ENCODE measurements around the gene ROBO1. TPM values are rescaled to one million over a fixed set of nuclear protein-coding genes. Genes with fewer than 3 reads are reported as not detected.

The ROBO1 gene
- polyA plus RNA-seq, 1 donor (not counting 4 experiments of a cell fraction or from before 2014, with no cell fraction given), result 27.1 TPM

DNA sequence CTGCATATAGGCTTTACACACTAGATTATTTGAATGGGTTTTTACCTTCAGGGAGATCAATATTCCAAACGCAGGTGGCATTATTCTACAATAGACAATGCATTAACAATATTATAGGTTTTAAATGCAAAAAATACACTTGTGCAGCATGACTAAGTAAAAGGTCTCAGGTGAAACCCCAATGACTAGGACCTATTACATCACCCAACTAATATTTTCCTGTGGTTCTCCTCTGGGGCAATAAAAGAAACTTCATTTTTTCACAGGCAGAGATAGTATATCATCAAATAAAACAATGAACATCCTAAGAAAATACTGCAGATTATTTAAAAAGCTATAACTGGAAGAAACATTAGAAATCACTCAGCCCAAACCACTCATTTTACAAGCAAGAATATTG, 375.3 kb downstream of the ROBO1 start:
- H3K27ac ChIP-seq (ENCODE audit: control insufficient read depth, insufficient read depth, low read length), result no peak overlapping the region
- no peak for TF ChIP-seq CTCF (optimal IDR thresholded peaks at IDR 0.05 in 1 of 3, IDR thresholded peaks at IDR 0.05 in 1 of 3, conservative IDR thresholded peaks at IDR 0.05 in 1 of 3; ENCODE audit: extremely low read depth in 1 of 3, insufficient read depth in 2 of 3, low read length in 3 of 3)
- TF ChIP-seq EZH2 (IDR thresholded peaks at IDR 0.05; ENCODE audit: low read length), result no peak
- no peak overlapping the region for H3K4me2 ChIP-seq (ENCODE audit: control insufficient read depth, extremely low read depth, insufficient read depth, low read depth, low read length)
- FAIRE-seq (no peak), DNase-seq (ENCODE audit: low read depth, low spot score) (no peak)
- H4K20me1 ChIP-seq (ENCODE audit: control insufficient read depth, extremely low read depth, insufficient read depth, low read length), result no peaks in the 10 kb centered on the region
- H3K9me3 ChIP-seq (ENCODE audit: control insufficient read depth, low read depth, low read length), result no peaks in the 10 kb centered on the region
- no peak overlapping the region for H3K9ac ChIP-seq (ENCODE audit: control insufficient read depth, extremely low read depth, insufficient read depth, low read length)
- H3K79me2 ChIP-seq (ENCODE audit: control insufficient read depth, insufficient read depth, low read length), result no peaks in the 10 kb centered on the region
- no peaks in the 10 kb centered on the region for H3K4me1 ChIP-seq (ENCODE audit: control insufficient read depth, extremely low read depth, insufficient read depth, low read length)
- no peaks in the 10 kb centered on the region for H3K9me1 ChIP-seq (ENCODE audit: control insufficient read depth, extremely low read depth, insufficient read depth, low read length)
- H3K27me3 ChIP-seq (ENCODE audit: control insufficient read depth, extremely low read depth, insufficient read depth, low read length), result no peaks in the 10 kb centered on the region
- H2AFZ ChIP-seq (ENCODE audit: control insufficient read depth, low read length), result no peak overlapping the region
- no peaks in the 10 kb centered on the region for H3K36me3 ChIP-seq (ENCODE audit: control insufficient read depth in 2 of 2, extremely low read depth in 1 of 2, insufficient read depth in 2 of 2, low read length in 2 of 2)
- no peak overlapping the region for H3K4me3 ChIP-seq (ENCODE audit: control insufficient read depth in 2 of 3, extremely low read depth in 1 of 3, insufficient read depth in 2 of 3, low read depth in 1 of 3, low read length in 3 of 3)
- dilution Hi-C loops (cut with MboI; ENCODE audit: extremely low pct_ligation_motif_present, low sequenced_read_pairs), result no loop called here

GRCh38 chr3:79390352-79390751, 377.4 kb downstream of the ROBO1 start:
- dilution Hi-C loops (cut with MboI; ENCODE audit: extremely low pct_ligation_motif_present, low sequenced_read_pairs), result no loop called here
- Histone ChIP-seq H3K4me1 (ENCODE audit: control insufficient read depth, extremely low read depth, insufficient read depth, low read length) (no peaks in the 10 kb centered on the region), H3K27me3 (ENCODE audit: control insufficient read depth, extremely low read depth, insufficient read depth, low read length) (no peaks in the 10 kb centered on the region), H3K9me1 (ENCODE audit: control insufficient read depth, extremely low read depth, insufficient read depth, low read length) (no peaks in the 10 kb centered on the region), H3K9ac (ENCODE audit: control insufficient read depth, extremely low read depth, insufficient read depth, low read length) (no peak overlapping the region), H3K36me3 (ENCODE audit: control insufficient read depth in 2 of 2, extremely low read depth in 1 of 2, insufficient read depth in 2 of 2, low read length in 2 of 2) (no peaks in the 10 kb centered on the region), H3K79me2 (ENCODE audit: control insufficient read depth, insufficient read depth, low read length) (no peaks in the 10 kb centered on the region), H3K4me3 (ENCODE audit: control insufficient read depth in 2 of 3, extremely low read depth in 1 of 3, insufficient read depth in 2 of 3, low read depth in 1 of 3, low read length in 3 of 3) (no peak overlapping the region), H4K20me1 (ENCODE audit: control insufficient read depth, extremely low read depth, insufficient read depth, low read length) (no peaks in the 10 kb centered on the region), H3K4me2 (ENCODE audit: control insufficient read depth, extremely low read depth, insufficient read depth, low read depth, low read length) (no peak overlapping the region), H2AFZ (ENCODE audit: control insufficient read depth, low read length) (no peak overlapping the region), H3K27ac (ENCODE audit: control insufficient read depth, insufficient read depth, low read length) (no peak overlapping the region), H3K9me3 (ENCODE audit: control insufficient read depth, low read depth, low read length) (no peaks in the 10 kb centered on the region)
- DNase-seq (ENCODE audit: low read depth, low spot score) (no peak), FAIRE-seq (no peak)
- no peak for TF ChIP-seq CTCF (optimal IDR thresholded peaks at IDR 0.05 in 1 of 3, IDR thresholded peaks at IDR 0.05 in 1 of 3, conservative IDR thresholded peaks at IDR 0.05 in 1 of 3; ENCODE audit: extremely low read depth in 1 of 3, insufficient read depth in 2 of 3, low read length in 3 of 3)
- TF ChIP-seq EZH2 (IDR thresholded peaks at IDR 0.05; ENCODE audit: low read length), result no peak
